ENCODE measurements around the gene SLC39A3.

SLC39A3 gene

GRCh38 chr19:2702170-2703076 is 37.4 kb downstream of the SLC39A3 start, which contains the start of gene GNG7:
Gene GNG7, minus strand, starts transcription at chr19:2702694. Its CDS starts 182,006 bp downstream, at chr19:2520688.
- TF ChIP-seq POLR2A (IDR thresholded peaks at IDR 0.05; ENCODE audit: low read depth, low read length) = peak; percentile 64
- peak; percentile 100 for DNase-seq (ENCODE audit: insufficient read length, low spot score)
- no peak for FAIRE-seq

- no peak for TF ChIP-seq POLR2A (IDR thresholded peaks at IDR 0.05; ENCODE audit: low read depth, low read length)
- no peak for DNase-seq (ENCODE audit: insufficient read length, low spot score)
- FAIRE-seq = no peak
Observed at GRCh38 chr19:2701361-2702169, 38.3 kb downstream of the SLC39A3 start.

GRCh38 chr19:2700660-2701360 is 39.0 kb downstream of the SLC39A3 start:
- no peak for DNase-seq (ENCODE audit: insufficient read length, low spot score)
- TF ChIP-seq POLR2A (IDR thresholded peaks at IDR 0.05; ENCODE audit: low read depth, low read length) = no peak
- no peak for FAIRE-seq

DNA sequence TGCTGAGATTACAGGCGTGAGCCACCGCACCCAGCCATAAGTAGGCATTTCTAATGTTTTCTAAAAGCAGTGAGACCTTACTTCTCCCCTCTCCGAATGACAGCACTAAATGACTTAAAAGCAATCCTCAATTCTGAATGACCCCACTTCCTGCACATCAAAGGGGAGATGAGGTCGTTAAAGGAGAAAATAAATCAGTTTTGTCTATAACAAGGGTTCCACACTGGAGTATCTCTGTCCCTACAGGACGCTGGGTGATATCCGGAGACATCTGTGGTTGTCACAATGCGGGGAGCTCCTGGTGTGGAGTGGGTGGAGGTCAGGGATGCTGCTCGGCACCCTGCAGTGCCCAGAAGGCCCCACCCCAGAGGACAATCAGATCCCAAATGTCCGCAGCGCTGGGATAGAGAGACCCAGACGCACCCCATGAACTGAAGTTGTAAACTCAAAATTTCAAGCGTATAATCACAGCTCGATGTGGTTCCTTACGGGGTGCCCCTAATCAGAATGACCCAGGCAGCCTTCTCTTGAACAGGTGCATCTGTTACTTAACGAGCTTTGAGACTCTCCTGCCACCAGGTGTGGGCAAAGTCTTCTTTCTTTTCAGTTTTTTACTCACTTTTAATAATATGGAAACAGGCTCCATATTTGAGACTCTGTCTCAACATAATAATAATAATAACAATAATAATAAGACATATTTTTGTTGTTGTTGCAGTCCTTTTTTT is 40.2 kb downstream of the SLC39A3 start:
- no peak for DNase-seq (ENCODE audit: insufficient read length, low spot score)
- no peak for FAIRE-seq
- no peak for TF ChIP-seq POLR2A (IDR thresholded peaks at IDR 0.05; ENCODE audit: low read depth, low read length)

DNA sequence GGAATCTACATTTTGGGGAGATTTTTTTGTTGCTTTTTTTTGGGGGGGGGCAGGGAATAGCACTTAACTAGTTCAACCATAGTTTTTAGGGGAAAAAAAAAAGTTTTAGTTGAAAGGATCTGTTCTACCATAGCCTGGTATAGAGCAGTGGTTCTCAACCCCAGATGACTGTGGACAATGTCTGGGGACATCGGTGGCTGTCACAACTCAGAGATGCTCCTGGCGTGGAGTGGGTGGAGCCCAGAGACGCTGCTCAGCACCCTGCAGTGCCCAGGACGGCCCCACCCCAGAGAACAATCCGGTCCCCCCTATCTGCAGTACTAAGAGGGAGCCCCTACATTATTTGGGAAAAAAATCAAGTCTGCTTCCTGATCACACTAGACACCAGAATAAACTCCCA is 45.6 kb downstream of the SLC39A3 start:
- no peak for FAIRE-seq
- no peak for DNase-seq (ENCODE audit: insufficient read length, low spot score)
- no peak for TF ChIP-seq POLR2A (IDR thresholded peaks at IDR 0.05; ENCODE audit: low read depth, low read length)

- TF ChIP-seq POLR2A (IDR thresholded peaks at IDR 0.05; ENCODE audit: low read depth, low read length) = no peak
- DNase-seq (ENCODE audit: insufficient read length, low spot score) (no peak), FAIRE-seq (no peak)
Observed at GRCh38 chr19:2693492-2694160, 46.2 kb downstream of the SLC39A3 start.

DNA sequence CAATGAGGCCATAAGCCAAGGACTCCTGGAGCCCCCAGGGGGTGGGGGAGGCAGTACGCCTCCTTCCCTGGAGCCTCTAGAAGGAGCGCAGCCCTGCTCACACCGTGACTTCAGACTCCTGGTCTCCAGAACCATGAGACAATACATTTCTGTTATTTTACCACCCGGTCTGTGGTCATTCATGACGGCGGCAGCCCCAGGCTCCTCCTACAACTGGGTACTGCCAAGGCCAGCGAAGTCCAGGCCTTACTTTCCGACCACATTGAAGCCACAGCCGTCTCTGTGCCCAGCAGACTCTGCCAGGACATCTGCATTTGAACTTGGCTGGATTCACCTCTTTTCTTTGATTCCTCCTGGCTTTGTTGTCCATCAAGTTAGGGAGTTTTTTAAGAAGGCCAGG is 47.9 kb downstream of the SLC39A3 start:
- DNase-seq (ENCODE audit: insufficient read length, low spot score) (no peak), FAIRE-seq (no peak)
- TF ChIP-seq POLR2A (IDR thresholded peaks at IDR 0.05; ENCODE audit: low read depth, low read length) = no peak

- DNase-seq (ENCODE audit: insufficient read length, low spot score) (no peak), FAIRE-seq (no peak)
- no peak for TF ChIP-seq POLR2A (IDR thresholded peaks at IDR 0.05; ENCODE audit: low read depth, low read length)
Observed at GRCh38 chr19:2690856-2691255, 49.0 kb downstream of the SLC39A3 start.

- no peak for DNase-seq (ENCODE audit: insufficient read length, low spot score)
- TF ChIP-seq POLR2A (IDR thresholded peaks at IDR 0.05; ENCODE audit: low read depth, low read length) = no peak
- no peak for FAIRE-seq
Observed at GRCh38 chr19:2686360-2686759, 53.5 kb downstream of the SLC39A3 start.

DNA sequence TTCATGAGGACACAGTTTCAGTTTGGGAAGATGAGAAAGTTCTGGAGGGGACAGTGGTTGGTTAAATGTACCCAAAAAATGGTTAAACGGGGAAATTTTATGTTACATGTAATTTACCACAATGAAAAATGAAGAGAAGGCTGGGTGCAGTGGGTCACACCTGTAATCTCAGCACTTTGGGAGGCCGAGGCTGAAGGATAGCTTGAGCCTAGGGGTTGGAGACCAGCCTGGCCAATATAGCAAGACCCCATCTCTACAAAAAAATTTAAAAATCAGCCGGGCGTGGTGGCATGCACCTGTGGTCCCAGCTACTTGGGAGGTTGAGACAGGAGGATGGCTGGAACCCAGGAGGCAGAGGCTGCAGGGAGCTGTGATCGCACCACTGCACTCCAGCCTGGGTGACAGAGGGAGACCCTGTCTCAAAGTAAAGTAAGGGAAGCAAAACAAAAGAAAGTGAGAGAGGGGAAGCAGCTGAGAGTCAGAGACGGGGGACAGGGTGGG is 54.6 kb downstream of the SLC39A3 start:
- no peak for TF ChIP-seq POLR2A (IDR thresholded peaks at IDR 0.05; ENCODE audit: low read depth, low read length)
- FAIRE-seq (no peak), DNase-seq (ENCODE audit: insufficient read length, low spot score) (no peak)

- FAIRE-seq = no peak
- no peak for TF ChIP-seq POLR2A (IDR thresholded peaks at IDR 0.05; ENCODE audit: low read depth, low read length)
- no peak for DNase-seq (ENCODE audit: insufficient read length, low spot score)
Observed at GRCh38 chr19:2683430-2684003, 56.3 kb downstream of the SLC39A3 start.
